Keratinocyte (primary cell): ENCODE data around the gene GGA2. TPM values are rescaled to one million over a fixed set of nuclear protein-coding genes. Genes with fewer than 3 reads are reported as not detected.
A peak's percentile ranks its signal among the peaks of the same experiment; 100 is the strongest.

Experiments used
- DNase-seq: peaks from one replicate; pipeline ENCODE4 v3.0.0-alpha.2; 2011; ENCODE audit warnings: low read depth, missing footprints, low spot score
- FAIRE-seq: peaks from 2 replicates; lab custom pipeline; 2011; peaks lifted over from hg19 to GRCh38; lab: Jason Lieb, UNC
- H2AFZ ChIP-seq: 2 replicates; pipeline ENCODE4 v1.6.0; 2012; ENCODE audit warnings: low read length, control low read depth, inconsistent platforms; ENCODE audit not compliant: control insufficient read depth
- H3K27ac ChIP-seq: 2 replicates; pipeline ENCODE4 v1.5.1; 2011; ENCODE audit warnings: low read length; ENCODE audit not compliant: control insufficient read depth, insufficient read depth
- H3K27me3 ChIP-seq: 3 replicates; pipeline ENCODE4 v1.6.0; 2011; ENCODE audit warnings: low read length; ENCODE audit not compliant: control insufficient read depth, insufficient read depth; ENCODE audit errors: extremely low read depth
- H3K36me3 ChIP-seq, 2 experiments: 2 replicates in 1 of 2; 3 replicates in 1 of 2; pipeline ENCODE4 v1.5.1; 2011; ENCODE audit warnings: low read length in 2 of 2, mild to moderate bottlenecking in 1 of 2; ENCODE audit not compliant: control insufficient read depth in 2 of 2, insufficient read depth in 2 of 2; ENCODE audit errors: extremely low read depth in 1 of 2
- H3K4me1 ChIP-seq: 3 replicates; pipeline ENCODE4 v1.5.1; 2011; ENCODE audit warnings: low read length; ENCODE audit not compliant: control insufficient read depth, insufficient read depth; ENCODE audit errors: extremely low read depth
- H3K4me2 ChIP-seq: 3 replicates; pipeline ENCODE4 v1.6.0; 2011; ENCODE audit warnings: low read depth, low read length; ENCODE audit not compliant: control insufficient read depth, insufficient read depth; ENCODE audit errors: extremely low read depth
- H3K4me3 ChIP-seq, 3 experiments: fragments of 200-600 bp in 1 of 3; sonication (generic) in 1 of 3; 2 replicates in 2 of 3; 3 replicates in 1 of 3; pipeline ENCODE4 v1.5.1; 2011 to 2016; ENCODE audit warnings: low read length in 3 of 3, mild to moderate bottlenecking in 3 of 3, control low read depth in 2 of 3, inconsistent platforms in 1 of 3, low read depth in 1 of 3, mixed read lengths in 1 of 3, mixed run types in 1 of 3, moderate library complexity in 1 of 3; ENCODE audit not compliant: control insufficient read depth in 2 of 3, insufficient read depth in 2 of 3; ENCODE audit errors: extremely low read depth in 1 of 3
- H3K79me2 ChIP-seq: 2 replicates; pipeline ENCODE4 v1.6.0; 2012; ENCODE audit warnings: low read length; ENCODE audit not compliant: control insufficient read depth, insufficient read depth
- H3K9ac ChIP-seq: 3 replicates; pipeline ENCODE4 v1.6.0; 2011; ENCODE audit warnings: low read length; ENCODE audit not compliant: control insufficient read depth, insufficient read depth; ENCODE audit errors: extremely low read depth
- H3K9me1 ChIP-seq: 3 replicates; pipeline ENCODE4 v1.6.0; 2011; ENCODE audit warnings: low read length; ENCODE audit not compliant: control insufficient read depth, insufficient read depth; ENCODE audit errors: extremely low read depth
- H3K9me3 ChIP-seq: 2 replicates; pipeline ENCODE4 v1.5.1; 2012; ENCODE audit warnings: low read depth, low read length; ENCODE audit not compliant: control insufficient read depth
- H4K20me1 ChIP-seq: 3 replicates; pipeline ENCODE4 v1.6.0; 2011; ENCODE audit warnings: low read length; ENCODE audit not compliant: control insufficient read depth, insufficient read depth; ENCODE audit errors: extremely low read depth
- EZH2 ChIP-seq: IDR thresholded peaks from one replicate; pipeline ENCODE4 v1.6.1; 2012; ENCODE audit warnings: inconsistent platforms, mild to moderate bottlenecking, low read length, moderate library complexity
- dilution Hi-C: fragments of 300-500 bp; cut with MboI; formaldehyde crosslinking; loops from one replicate; pipeline ENCODE4 v1.7.0; 2020; ENCODE audit warnings: low sequenced_read_pairs; ENCODE audit not compliant: extremely low pct_ligation_motif_present
- polyA plus RNA-seq, 5 experiments: library from polyadenylated mRNA; depleted of rRNA in 3 of 5; stranded (reverse) in 3 of 5; stranded (forward) in 1 of 5; unstranded in 1 of 5; fragments of >200 nt; gene quantifications; 1 replicate in 1 of 5; 2 replicates in 3 of 5; 3 replicates in 1 of 5; pipeline versions ENCODE4 v1.2.1 to v1.2.3, GENCODE V29; 2011 to 2012; ENCODE audit warnings: missing spikeins in 2 of 5, low read depth in 1 of 5, low replicate concordance in 1 of 5
- TF ChIP-seq, protein P1 (sequence below), 3 experiments: IDR thresholded peaks in 1 of 3; conservative IDR thresholded peaks in 1 of 3; optimal IDR thresholded peaks in 1 of 3; 2 replicates in 2 of 3; 3 replicates in 1 of 3; pipeline versions ENCODE3 to v1.5.1; 2011; ENCODE audit warnings: low read length in 3 of 3, mild to moderate bottlenecking in 3 of 3, moderate library complexity in 2 of 3, control low read depth in 1 of 3, inconsistent platforms in 1 of 3; ENCODE audit not compliant: insufficient read depth in 2 of 3; ENCODE audit errors: extremely low read depth in 1 of 3

The GGA2 gene
- polyA plus RNA-seq, 1 donor (not counting 4 experiments of a cell fraction or from before 2014, with no cell fraction given), result 54.1 TPM

DNA sequence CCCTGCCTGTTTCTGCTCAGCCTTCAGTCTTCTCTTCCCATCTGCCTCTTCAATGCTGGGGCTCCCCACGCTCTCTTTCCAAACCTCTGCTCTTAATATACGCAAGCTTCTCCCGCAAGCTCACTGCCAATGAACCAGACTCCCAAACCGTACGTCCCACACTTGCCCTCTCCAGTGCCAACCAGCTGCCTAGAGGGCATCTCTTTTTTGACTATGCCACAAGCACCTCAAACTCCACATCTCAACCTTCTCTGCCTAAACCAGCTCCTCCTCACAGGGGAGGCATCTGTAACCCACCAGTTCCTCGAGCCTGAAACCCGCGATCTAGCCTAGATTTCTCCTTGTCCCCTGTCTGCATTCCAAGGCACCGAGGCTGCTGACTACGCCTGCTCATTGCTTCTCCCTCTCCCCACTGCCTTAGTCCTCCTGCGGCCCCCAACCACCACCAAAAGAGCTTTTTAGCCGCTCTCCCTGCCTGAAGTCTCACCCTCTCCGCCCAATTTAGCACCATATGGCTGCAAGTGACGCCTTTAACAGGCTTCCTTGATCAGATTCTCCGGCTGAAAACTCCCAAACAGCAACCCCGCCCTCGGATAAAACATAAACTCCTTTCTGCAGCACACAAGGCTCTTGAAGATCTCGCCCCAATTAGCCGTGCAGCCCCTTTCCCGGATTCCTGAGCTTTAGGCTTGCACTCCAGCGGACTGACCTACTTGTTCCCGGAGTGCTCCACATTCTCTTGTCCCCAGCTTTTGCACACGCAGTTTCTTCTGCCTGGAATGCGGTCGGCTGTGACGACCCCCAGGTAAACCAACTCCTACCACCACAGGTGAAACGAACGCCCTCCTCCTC is 1.5 kb downstream of the GGA2 start:
- TF ChIP-seq EZH2, result no peak
- TF ChIP-seq, protein P1, sequence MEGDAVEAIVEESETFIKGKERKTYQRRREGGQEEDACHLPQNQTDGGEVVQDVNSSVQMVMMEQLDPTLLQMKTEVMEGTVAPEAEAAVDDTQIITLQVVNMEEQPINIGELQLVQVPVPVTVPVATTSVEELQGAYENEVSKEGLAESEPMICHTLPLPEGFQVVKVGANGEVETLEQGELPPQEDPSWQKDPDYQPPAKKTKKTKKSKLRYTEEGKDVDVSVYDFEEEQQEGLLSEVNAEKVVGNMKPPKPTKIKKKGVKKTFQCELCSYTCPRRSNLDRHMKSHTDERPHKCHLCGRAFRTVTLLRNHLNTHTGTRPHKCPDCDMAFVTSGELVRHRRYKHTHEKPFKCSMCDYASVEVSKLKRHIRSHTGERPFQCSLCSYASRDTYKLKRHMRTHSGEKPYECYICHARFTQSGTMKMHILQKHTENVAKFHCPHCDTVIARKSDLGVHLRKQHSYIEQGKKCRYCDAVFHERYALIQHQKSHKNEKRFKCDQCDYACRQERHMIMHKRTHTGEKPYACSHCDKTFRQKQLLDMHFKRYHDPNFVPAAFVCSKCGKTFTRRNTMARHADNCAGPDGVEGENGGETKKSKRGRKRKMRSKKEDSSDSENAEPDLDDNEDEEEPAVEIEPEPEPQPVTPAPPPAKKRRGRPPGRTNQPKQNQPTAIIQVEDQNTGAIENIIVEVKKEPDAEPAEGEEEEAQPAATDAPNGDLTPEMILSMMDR (optimal IDR thresholded peaks at IDR 0.05 in 1 of 3, IDR thresholded peaks at IDR 0.05 in 1 of 3, conservative IDR thresholded peaks at IDR 0.05 in 1 of 3; ENCODE audit: extremely low read depth in 1 of 3, insufficient read depth in 2 of 3, low read length in 3 of 3), result no peak
- Histone ChIP-seq H3K4me1 (peaks cover 16% of the 10 kb centered on the region), H2AFZ (no peak overlapping the region), H3K9ac (peak overlapping the region; percentile 78), H3K9me3 (no peaks in the 10 kb centered on the region), H3K4me2 (peak overlapping the region; percentile 98), H3K9me1 (no peaks in the 10 kb centered on the region), H3K36me3 (peaks cover 0 to 1% of the 10 kb centered on the region in 2 experiments), H3K4me3 (peak overlapping the region; percentile 49 to 77 (median 74)), H4K20me1 (peaks cover 19% of the 10 kb centered on the region), H3K27ac (peak overlapping the region; percentile 17), H3K79me2 (peaks cover 36% of the 10 kb centered on the region), H3K27me3 (no peaks in the 10 kb centered on the region)
- FAIRE-seq (no peak), DNase-seq (no peak)
- dilution Hi-C loops, result no loop called here

- H3K9me3 ChIP-seq, result no peaks in the 10 kb centered on the region
- H3K9ac ChIP-seq, result no peak overlapping the region
- H4K20me1 ChIP-seq, result peaks cover 19% of the 10 kb centered on the region
- FAIRE-seq (no peak), DNase-seq (no peak)
- H3K4me1 ChIP-seq, result peaks cover 29% of the 10 kb centered on the region
- no peaks in the 10 kb centered on the region for H3K9me1 ChIP-seq
- no peak overlapping the region for H3K4me2 ChIP-seq
- H2AFZ ChIP-seq, result no peak overlapping the region
- no peak for TF ChIP-seq EZH2
- TF ChIP-seq, protein P1 (optimal IDR thresholded peaks at IDR 0.05 in 1 of 3, IDR thresholded peaks at IDR 0.05 in 1 of 3, conservative IDR thresholded peaks at IDR 0.05 in 1 of 3; ENCODE audit: extremely low read depth in 1 of 3, insufficient read depth in 2 of 3, low read length in 3 of 3), result no peak
- dilution Hi-C loops, result no loop called here
- H3K36me3 ChIP-seq, result no peaks in the 10 kb centered on the region
- peaks cover 53% of the 10 kb centered on the region for H3K79me2 ChIP-seq
- no peak overlapping the region for H3K4me3 ChIP-seq
- H3K27ac ChIP-seq, result no peak overlapping the region
- H3K27me3 ChIP-seq, result no peaks in the 10 kb centered on the region
These were observed 3.7 kb downstream of the GGA2 start for GRCh38 chr16:23506606-23506994.
